Thoracic aorta endothelial cell (primary cell): ENCODE results near the gene TMC6. TPM values are rescaled to one million over a fixed set of nuclear protein-coding genes. Genes with fewer than 3 reads are reported as not detected.

Experiments
- small RNA-seq: library from RNA; depleted of rRNA; stranded (forward); fragments of <200 nt; gene quantifications from one replicate; pipeline ENCODE3, GENCODE V24; 2012
- total RNA-seq: library from RNA; depleted of rRNA; stranded (reverse); fragments of >200 nt; gene quantifications from 2 replicates; pipeline ENCODE4 v1.2.3, GENCODE V29; 2012

Gene TMC6, protein sequence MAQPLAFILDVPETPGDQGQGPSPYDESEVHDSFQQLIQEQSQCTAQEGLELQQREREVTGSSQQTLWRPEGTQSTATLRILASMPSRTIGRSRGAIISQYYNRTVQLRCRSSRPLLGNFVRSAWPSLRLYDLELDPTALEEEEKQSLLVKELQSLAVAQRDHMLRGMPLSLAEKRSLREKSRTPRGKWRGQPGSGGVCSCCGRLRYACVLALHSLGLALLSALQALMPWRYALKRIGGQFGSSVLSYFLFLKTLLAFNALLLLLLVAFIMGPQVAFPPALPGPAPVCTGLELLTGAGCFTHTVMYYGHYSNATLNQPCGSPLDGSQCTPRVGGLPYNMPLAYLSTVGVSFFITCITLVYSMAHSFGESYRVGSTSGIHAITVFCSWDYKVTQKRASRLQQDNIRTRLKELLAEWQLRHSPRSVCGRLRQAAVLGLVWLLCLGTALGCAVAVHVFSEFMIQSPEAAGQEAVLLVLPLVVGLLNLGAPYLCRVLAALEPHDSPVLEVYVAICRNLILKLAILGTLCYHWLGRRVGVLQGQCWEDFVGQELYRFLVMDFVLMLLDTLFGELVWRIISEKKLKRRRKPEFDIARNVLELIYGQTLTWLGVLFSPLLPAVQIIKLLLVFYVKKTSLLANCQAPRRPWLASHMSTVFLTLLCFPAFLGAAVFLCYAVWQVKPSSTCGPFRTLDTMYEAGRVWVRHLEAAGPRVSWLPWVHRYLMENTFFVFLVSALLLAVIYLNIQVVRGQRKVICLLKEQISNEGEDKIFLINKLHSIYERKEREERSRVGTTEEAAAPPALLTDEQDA
- total RNA-seq: 29.0 and 42.0 TPM in 2 replicates

DNA sequence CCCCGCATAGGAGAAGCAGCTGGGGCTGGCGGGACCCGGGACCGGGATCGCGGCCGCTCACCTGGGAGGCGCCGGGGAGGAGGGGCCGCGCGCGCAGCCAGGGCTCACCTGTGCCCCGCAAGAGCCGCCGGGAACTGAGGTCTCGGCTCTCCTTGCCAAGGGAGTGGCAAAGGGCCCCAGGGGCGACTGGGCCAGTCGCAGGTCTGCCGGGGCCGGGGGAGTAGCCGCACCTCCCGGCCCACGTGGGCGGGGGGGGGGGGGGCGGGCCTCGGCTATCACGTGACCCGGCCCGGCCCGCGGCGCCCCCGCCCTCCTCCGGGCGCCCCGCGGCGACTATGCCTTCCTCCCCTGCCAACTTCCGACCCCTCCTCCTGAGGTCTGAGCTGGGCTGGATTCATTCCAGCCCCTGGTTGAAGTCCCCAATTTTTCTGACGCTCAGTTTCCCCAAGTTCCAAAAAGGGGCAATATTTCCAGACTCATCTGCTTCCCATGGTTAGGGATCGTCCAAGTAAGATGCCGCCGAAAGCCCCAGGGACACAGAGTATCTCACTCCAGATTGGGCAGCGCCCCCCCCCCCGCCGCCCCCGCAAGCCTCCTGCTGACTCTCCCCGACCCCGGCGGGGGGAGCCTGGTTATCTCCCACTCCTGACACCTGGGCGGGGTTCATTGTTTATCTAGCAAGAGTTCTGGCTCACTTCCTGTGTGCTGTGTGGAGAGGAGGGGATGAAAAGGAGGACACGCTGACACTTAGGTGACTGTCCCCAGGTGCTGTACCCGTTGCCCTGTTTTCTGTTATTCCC lies at the start of gene TMC6:
TSS of gene TMC6 (minus strand) at position 205 of the 800 bp plus-strand sequence. CDS start 1,923 bp downstream, outside the sequence.

DNA sequence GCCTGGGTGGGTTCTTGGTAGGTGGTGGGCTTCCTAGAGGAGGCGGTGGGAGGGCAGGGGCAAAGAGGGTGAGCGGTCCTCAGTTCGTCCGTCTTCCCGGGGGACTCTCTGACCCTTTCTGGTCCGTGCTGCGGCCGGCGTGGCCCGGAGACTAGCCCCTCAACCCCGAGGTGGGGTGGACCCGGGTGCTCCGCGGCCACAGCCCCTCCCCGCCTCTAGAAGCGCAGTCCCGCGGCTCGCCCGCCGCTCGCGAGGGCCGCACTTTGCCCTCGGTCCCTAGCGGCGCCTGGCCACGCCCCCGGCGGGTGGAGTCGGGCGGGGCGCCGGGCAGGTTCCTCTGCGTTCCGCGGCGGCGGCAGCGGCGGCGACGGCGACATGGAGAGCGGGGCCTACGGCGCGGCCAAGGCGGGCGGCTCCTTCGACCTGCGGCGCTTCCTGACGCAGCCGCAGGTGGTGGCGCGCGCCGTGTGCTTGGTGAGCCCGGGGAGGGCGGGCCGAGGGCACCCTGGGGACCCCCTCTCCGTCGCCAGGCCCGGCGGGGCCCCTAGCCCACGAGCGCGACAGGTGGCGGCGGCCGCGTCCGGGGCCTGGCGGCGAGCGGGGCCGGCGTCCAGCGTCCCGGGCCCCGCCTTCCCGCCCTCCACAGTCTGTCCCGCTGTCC lies 39.8 kb upstream of the TMC6 start, which contains the start of gene SYNGR2:
TSS of gene SYNGR2 (plus strand) at position 340 of the 661 bp plus-strand sequence. CDS start at position 376, 36 bp downstream.

DNA sequence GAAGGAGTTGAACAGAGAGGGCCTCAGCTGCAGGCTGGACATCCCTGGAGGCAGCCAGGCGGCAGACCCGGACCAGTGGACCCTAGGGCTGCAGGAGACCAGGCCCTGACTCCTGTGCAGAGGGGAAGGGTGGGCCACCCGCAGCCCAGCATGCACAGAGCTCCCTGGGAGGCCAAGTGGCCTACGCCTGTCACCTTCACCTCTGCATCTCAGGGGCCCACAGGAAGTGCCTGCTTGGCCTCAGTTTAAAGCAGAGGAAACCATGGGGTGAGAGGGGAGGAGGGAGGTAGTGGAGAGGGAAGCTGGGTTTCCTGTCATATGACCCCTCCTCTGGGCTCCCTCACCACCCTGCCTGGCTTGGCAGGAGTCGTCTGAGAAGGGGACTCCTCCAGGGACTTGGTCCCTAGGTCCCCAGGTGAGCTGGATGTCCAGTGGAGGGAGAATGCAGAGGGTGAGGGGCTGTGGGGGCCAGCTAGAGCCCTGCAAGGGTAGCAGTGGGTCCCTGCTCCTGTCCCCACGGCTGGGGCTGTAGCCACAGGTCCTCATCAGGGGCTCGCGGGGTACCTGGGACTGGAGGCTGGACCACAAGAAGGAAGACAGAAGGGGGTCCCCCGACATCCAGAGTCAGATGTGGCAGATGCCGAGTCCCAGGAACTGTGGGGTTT lies 2.0 kb upstream of the TMC6 start, which contains the start of gene TMC8:
TSS of gene TMC8 (plus strand) at position 335 of the 665 bp plus-strand sequence. CDS start 818 bp downstream, outside the sequence.

Small RNAs within 50 kb of the gene (small RNA-seq; reads per million reads assigned to genes)
- gene RNU6-625P: not detected

Other genes starting within 250 kb of the TMC6 start
- gene TNRC6C, start 170.1 kb downstream of the TMC6 start, total RNA-seq: 10.6 and 11.8 TPM in 2 replicates
- 0.13 and 1.1 TPM in 2 replicates for gene TMC8, start 2.0 kb upstream of the TMC6 start, total RNA-seq
- not detected in 2 replicates for gene C17orf99, start 17.6 kb upstream of the TMC6 start, total RNA-seq
- 60.5 and 70.6 TPM in 2 replicates for gene SYNGR2, start 39.8 kb upstream of the TMC6 start, total RNA-seq
- 115 and 145 TPM in 2 replicates for gene TK1, start 58.3 kb upstream of the TMC6 start, total RNA-seq
- gene AFMID, start 58.6 kb upstream of the TMC6 start, total RNA-seq: 40.6 and 50.1 TPM in 2 replicates
- 57.2 and 84.9 TPM in 2 replicates for gene BIRC5, start 85.5 kb upstream of the TMC6 start, total RNA-seq
- gene TMEM235, start 102.9 kb upstream of the TMC6 start, total RNA-seq: 0.14 TPM in 1 of 2 replicates, not detected in the other
- gene SOCS3, start 231.3 kb upstream of the TMC6 start, total RNA-seq: 16.5 and 34.3 TPM in 2 replicates
- gene PGS1, start 249.9 kb upstream of the TMC6 start, total RNA-seq: 36.7 and 59.7 TPM in 2 replicates